Activated CD4-positive, alpha-beta T cell treated with anti-CD3 and anti-CD28 coated beads, Interleukin-10, Interleukin-2, amounts not matched to agents 100 ng/mL and 50 ng/mL, durations not matched to agents 16 hours and 8 hours (primary cell): ENCODE results near the gene SLC25A21.
A peak's percentile ranks its signal among the peaks of the same experiment; 100 is the strongest.

Experiments used
- DNase-seq: peaks from one replicate; pipeline ENCODE4 v3.0.0-alpha.2; 2020

SLC25A21 gene

GRCh38 chr14:36976571-36977023, 195.8 kb downstream of the SLC25A21 start:
- DNase-seq: no peak

GRCh38 chr14:36975834-36976233, 196.6 kb downstream of the SLC25A21 start:
- no peak for DNase-seq

GRCh38 chr14:36974985-36975384, 197.4 kb downstream of the SLC25A21 start:
- no peak for DNase-seq

- DNase-seq: no peak
Observed at GRCh38 chr14:36973806-36974442, 198.5 kb downstream of the SLC25A21 start.

GRCh38 chr14:36971263-36971855, 201.0 kb downstream of the SLC25A21 start:
- no peak for DNase-seq

- DNase-seq: no peak
Observed at GRCh38 chr14:36967892-36968555, 204.4 kb downstream of the SLC25A21 start.

GRCh38 chr14:36955967-36956366, 216.4 kb downstream of the SLC25A21 start:
- DNase-seq: no peak

- DNase-seq: no peak
Observed at GRCh38 chr14:36955376-36955775, 217.0 kb downstream of the SLC25A21 start.

GRCh38 chr14:36952689-36953088, 219.7 kb downstream of the SLC25A21 start:
- DNase-seq: no peak

- DNase-seq: no peak
Observed at GRCh38 chr14:36951380-36951911, 221.0 kb downstream of the SLC25A21 start.

GRCh38 chr14:36950812-36951211, 221.6 kb downstream of the SLC25A21 start:
- DNase-seq: no peak

GRCh38 chr14:36949371-36949770, 223.0 kb downstream of the SLC25A21 start:
- no peak for DNase-seq

GRCh38 chr14:36948157-36948859, 224.1 kb downstream of the SLC25A21 start:
- no peak for DNase-seq

- no peak for DNase-seq
Observed at GRCh38 chr14:36947362-36947761, 225.0 kb downstream of the SLC25A21 start.

GRCh38 chr14:36946872-36947271, 225.5 kb downstream of the SLC25A21 start:
- DNase-seq: no peak

GRCh38 chr14:36944307-36945010, 227.9 kb downstream of the SLC25A21 start:
- no peak for DNase-seq

- no peak for DNase-seq
Observed at GRCh38 chr14:36942522-36943245, 229.7 kb downstream of the SLC25A21 start.

GRCh38 chr14:36941783-36942521, 230.5 kb downstream of the SLC25A21 start:
- peak; percentile 65 for DNase-seq

- no peak for DNase-seq
Observed at GRCh38 chr14:36940476-36940875, 231.9 kb downstream of the SLC25A21 start.

GRCh38 chr14:36939265-36939664, 233.1 kb downstream of the SLC25A21 start:
- DNase-seq: no peak

GRCh38 chr14:36938678-36939077, 233.7 kb downstream of the SLC25A21 start:
- DNase-seq: no peak
